HG02970 (cell line): ENCODE data around the gene SGCE.

ENCODE experiments used
- ATAC-seq: cut with Tn5 transposase; IDR thresholded peaks from one replicate; pipeline ENCODE4 v1.9.1; 2021; ENCODE audit warnings: mild to moderate bottlenecking, moderate library complexity, moderate number of reproducible peaks; ENCODE audit not compliant: unreplicated experiment, low FRiP score

SGCE gene

GRCh38 chr7:94577357-94577756, 78.6 kb downstream of the SGCE start:
- ATAC-seq: no peak

GRCh38 chr7:94576316-94576715, 79.6 kb downstream of the SGCE start:
- ATAC-seq: no peak

- ATAC-seq: no peak
Measured at GRCh38 chr7:94575646-94576045, 80.3 kb downstream of the SGCE start.

GRCh38 chr7:94571816-94572215, 84.1 kb downstream of the SGCE start:
- no peak for ATAC-seq

DNA sequence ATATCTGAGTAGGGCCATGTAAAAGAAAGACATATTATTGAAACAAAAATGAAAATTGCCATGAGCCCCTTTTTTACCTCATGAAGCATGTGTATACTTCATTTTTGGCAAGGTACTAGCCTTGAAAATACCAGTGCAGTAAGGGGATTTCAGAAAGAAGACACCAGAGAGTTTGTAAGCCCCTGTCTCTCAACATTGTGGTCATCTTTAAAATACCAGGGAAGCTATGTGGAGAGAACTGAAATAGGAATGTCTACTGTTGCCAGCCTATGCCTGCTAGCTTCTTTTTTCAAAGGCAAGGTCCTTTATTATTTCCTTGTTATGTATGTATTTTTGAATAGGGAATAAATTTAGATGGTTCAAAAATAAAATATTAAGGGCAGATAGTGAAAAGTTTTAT, 88.5 kb downstream of the SGCE start:
- ATAC-seq: no peak

GRCh38 chr7:94565247-94565894, 90.6 kb downstream of the SGCE start:
- ATAC-seq: no peak

DNA sequence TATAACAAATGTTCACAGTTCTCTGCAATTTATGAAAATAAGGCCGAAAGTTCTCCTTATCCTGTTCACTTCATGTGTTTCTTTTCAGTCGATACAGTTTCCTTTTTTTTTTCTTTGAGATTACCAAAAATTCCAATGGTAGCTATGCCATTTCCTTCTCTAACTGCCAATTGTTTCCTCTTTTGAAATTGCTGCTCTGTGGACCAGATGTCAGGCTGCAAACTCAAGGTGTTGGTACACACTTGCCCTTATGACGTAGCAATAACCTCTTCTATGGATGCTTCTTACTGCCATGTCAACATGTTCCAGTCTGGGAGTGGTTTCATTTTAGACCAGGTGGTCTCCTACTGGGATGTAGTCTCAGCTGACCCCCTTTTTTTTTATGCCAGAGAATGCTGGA, 93.4 kb downstream of the SGCE start:
- no peak for ATAC-seq

- no peak for ATAC-seq
Measured at GRCh38 chr7:94561841-94562514, 94.0 kb downstream of the SGCE start.

DNA sequence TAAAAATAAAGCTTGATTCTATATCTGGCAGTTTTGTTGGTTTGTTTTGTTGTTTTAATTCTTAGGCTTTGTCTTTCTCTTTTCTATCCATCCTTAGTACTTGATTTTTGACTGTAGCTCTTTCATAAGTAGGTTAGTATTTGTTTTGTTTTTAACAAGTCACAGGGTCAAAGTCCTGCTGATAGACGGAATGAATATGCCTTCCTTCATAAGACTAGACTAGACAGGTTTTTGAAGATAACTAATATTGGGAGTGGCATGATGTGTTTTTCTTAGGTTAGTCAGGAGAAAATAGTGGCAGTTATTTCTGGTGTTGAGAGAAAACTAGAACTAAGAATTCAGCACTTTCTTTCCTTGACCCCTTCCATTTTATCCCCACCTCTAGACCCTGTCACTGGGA, 96.0 kb downstream of the SGCE start:
- ATAC-seq: no peak

DNA sequence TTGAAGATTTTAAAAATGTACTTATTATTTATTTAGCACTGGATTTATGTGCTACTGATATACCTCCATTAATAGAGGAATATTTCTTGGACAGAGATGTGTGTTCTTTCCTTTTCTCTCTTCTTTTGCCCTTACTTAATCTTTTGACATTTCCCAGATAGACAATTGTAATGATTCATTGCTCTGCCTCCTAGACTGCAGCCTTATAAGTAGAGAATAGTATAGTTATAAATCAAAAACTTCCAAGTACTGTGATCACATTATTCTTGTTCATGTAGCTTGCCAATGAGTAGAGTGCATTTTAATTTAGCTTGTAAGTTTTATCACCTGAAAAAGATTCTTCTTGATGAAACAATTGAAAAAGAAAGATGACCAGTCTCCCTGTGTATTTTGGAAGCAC, 98.7 kb downstream of the SGCE start:
- no peak for ATAC-seq

DNA sequence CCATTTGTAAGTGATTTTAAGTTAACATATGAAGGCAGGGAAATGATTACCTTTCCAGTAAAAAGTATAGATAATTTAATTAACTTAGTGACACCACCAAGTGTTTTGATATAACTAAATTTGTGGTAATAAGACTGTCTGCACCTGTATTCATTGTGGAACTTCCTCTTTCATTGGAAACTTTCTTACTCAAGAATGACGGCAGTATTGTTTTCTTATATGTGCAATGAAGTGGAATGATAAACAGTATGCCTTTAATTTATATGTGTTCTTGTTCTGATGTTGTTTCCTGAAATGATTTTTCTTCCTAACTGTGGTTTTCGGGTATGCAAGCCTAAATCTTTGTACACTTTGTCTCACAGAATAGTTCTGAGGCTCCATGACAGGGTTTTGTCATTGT, 99.9 kb downstream of the SGCE start:
- ATAC-seq: no peak

- ATAC-seq: no peak
Measured at GRCh38 chr7:94547126-94547525, 108.8 kb downstream of the SGCE start.

- ATAC-seq: no peak
Measured at GRCh38 chr7:94540428-94540827, 115.5 kb downstream of the SGCE start.
